OCI-LY3 (cell line): Measurements from ENCODE around the gene SRP54.
"Not testable (repeated sequence)": the region's sequence is repeated elsewhere in the genome, so short reads cannot be mapped to it uniquely, and the experiment has no call there.

ENCODE experiments used
- H2AFZ ChIP-seq: fragments of 200-600, 300-600 bp; shearing (Covaris generic); 2 replicates; pipeline ENCODE4 v1.6.0; 2014; ENCODE audit warnings: antibody characterized with exemption, low read depth, low read length
- H3K27ac ChIP-seq: fragments of 200-600, 300-600 bp; sonication (generic); 2 replicates; pipeline ENCODE4 v1.5.1; 2014; ENCODE audit warnings: mild to moderate bottlenecking, low read length, moderate library complexity, mixed read lengths
- H3K27me3 ChIP-seq: fragments of 200-600, 300-600 bp; sonication (generic); 2 replicates; pipeline ENCODE4 v1.6.1; 2014; ENCODE audit warnings: low read depth, low read length, mixed read lengths
- H3K36me3 ChIP-seq: fragments of 200-600, 300-600 bp; sonication (generic); replicated peaks from 2 replicates; pipeline ENCODE3; 2014; ENCODE audit warnings: low read depth, low read length, mixed read lengths
- H3K4me1 ChIP-seq: fragments of 300-600, 200-600 bp; sonication (generic); 2 replicates; pipeline ENCODE4 v1.6.1; 2014; ENCODE audit warnings: low read length, mixed read lengths
- H3K4me2 ChIP-seq: fragments of 200-600, 300-600 bp; sonication (generic); 2 replicates; pipeline ENCODE4 v1.6.1; 2014; ENCODE audit warnings: low read length, mixed read lengths
- H3K4me3 ChIP-seq: fragments of 300-600, 200-600 bp; sonication (generic); 2 replicates; pipeline ENCODE4 v1.5.1; 2014; ENCODE audit warnings: antibody characterized with exemption, mild to moderate bottlenecking, low read length, moderate library complexity
- H3K79me2 ChIP-seq: fragments of 300-600, 200-600 bp; shearing (Covaris generic); 2 replicates; pipeline ENCODE4 v1.6.1; 2014; ENCODE audit warnings: mild to moderate bottlenecking, low read length, mixed read lengths
- H3K9ac ChIP-seq: fragments of 300-600, 200-600 bp; shearing (Covaris generic); 2 replicates; pipeline ENCODE4 v1.6.0; 2014; ENCODE audit warnings: mild to moderate bottlenecking, low read length, moderate library complexity
- H3K9me3 ChIP-seq: fragments of 200-600, 300-600 bp; shearing (Covaris generic); 2 replicates; pipeline ENCODE4 v1.6.1; 2014; ENCODE audit warnings: low read length, mixed read lengths; ENCODE audit not compliant: insufficient read depth
- H4K20me1 ChIP-seq: fragments of 200-600, 300-600 bp; sonication (generic); 2 replicates; pipeline ENCODE4 v1.6.1; 2016; ENCODE audit warnings: low read length, mixed read lengths; ENCODE audit not compliant: insufficient read depth
- EZH2phosphoT487 ChIP-seq: fragments of 200-600 bp; shearing (Covaris generic); IDR thresholded peaks from 2 replicates; pipeline ENCODE4 v1.6.1; 2018; ENCODE audit warnings: antibody characterized with exemption, mixed run types, low read depth
- TF ChIP-seq, protein P1 (sequence below): fragments of 200-600, 300-600 bp; sonication (generic); IDR thresholded peaks from 2 replicates; pipeline ENCODE4 v1.5.1; 2014; ENCODE audit warnings: antibody characterized with exemption, low read length, low read depth

Gene SRP54

DNA sequence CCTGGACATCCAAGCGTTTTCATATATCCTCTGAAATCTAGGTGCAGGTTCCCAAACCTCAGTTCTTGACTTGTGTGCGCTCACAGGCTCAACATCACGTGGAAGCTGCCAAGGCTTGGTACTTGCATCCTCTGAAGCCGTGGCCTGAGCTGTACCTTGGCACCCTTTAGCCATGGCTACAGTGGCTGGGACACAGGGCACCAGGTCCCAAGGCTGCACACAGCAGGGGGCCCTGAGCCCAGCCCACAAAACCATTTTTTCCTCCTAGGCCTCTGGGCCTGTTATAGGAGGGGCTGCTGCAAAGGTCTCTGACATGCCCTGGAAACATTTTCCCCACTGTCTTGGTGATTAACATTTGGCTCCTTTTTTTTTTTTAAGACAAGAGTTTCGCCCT lies 51.6 kb downstream of the SRP54 start:
- no peak overlapping the region for H3K27ac ChIP-seq
- H3K9ac ChIP-seq, result no peak overlapping the region
- H4K20me1 ChIP-seq, result no peaks in the 10 kb centered on the region
- peaks cover 27% of the 10 kb centered on the region for H3K36me3 ChIP-seq
- no peak overlapping the region for H2AFZ ChIP-seq
- peaks cover 17% of the 10 kb centered on the region for H3K4me1 ChIP-seq
- no peak overlapping the region for H3K4me3 ChIP-seq
- no peak overlapping the region for H3K4me2 ChIP-seq
- TF ChIP-seq, protein P1, sequence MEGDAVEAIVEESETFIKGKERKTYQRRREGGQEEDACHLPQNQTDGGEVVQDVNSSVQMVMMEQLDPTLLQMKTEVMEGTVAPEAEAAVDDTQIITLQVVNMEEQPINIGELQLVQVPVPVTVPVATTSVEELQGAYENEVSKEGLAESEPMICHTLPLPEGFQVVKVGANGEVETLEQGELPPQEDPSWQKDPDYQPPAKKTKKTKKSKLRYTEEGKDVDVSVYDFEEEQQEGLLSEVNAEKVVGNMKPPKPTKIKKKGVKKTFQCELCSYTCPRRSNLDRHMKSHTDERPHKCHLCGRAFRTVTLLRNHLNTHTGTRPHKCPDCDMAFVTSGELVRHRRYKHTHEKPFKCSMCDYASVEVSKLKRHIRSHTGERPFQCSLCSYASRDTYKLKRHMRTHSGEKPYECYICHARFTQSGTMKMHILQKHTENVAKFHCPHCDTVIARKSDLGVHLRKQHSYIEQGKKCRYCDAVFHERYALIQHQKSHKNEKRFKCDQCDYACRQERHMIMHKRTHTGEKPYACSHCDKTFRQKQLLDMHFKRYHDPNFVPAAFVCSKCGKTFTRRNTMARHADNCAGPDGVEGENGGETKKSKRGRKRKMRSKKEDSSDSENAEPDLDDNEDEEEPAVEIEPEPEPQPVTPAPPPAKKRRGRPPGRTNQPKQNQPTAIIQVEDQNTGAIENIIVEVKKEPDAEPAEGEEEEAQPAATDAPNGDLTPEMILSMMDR, result no peak
- TF ChIP-seq EZH2phosphoT487, result no peak
- H3K27me3 ChIP-seq, result no peaks in the 10 kb centered on the region
- no peaks in the 10 kb centered on the region for H3K79me2 ChIP-seq
- H3K9me3 ChIP-seq, result no peaks in the 10 kb centered on the region

DNA sequence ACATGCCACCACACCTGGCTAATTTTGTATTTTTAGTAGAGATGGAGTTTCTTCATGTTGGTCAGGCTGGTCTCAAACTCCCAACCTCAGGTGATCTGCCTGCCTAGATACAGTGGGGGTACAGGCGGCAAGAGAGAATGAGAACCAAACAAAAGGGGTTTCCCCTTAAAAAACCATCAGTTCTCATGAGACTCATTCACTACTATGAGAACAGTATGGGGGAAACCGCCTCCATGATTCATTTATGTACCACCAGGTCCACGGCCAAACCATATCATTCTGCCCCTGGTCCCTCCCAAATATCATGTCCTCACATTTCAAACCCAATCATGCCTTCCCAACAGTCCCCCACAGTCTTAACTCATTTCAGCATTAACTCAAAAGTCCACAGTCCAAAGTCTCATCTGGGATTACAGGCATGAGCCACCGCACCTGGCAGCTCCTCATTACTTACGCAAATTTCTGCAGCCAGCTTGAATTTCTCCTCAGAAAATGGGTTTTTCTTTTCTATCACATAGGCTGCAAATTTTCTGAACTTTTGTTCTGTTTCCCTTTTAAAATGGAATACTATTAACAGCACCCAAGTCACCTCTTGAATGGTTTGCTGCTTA lies 52.3 kb downstream of the SRP54 start:
- H3K79me2 ChIP-seq, H2AFZ ChIP-seq, H3K9ac ChIP-seq, H3K27me3 ChIP-seq, H4K20me1 ChIP-seq, H3K4me3 ChIP-seq, H3K9me3 ChIP-seq: not testable (repeated sequence)
- Histone ChIP-seq H3K4me1 (peaks cover 17% of the 10 kb centered on the region), H3K27ac (peak overlapping the region; percentile 34; the same call in 1 of the 2 replicates), H3K4me2 (peak overlapping the region; percentile 14; the same call in 1 of the 2 replicates), H3K36me3 (peaks cover 26% of the 10 kb centered on the region)

GRCh38 chr14:35038312-35038711 lies 55.5 kb downstream of the SRP54 start:
- not testable (repeated sequence) for H4K20me1 ChIP-seq, H3K4me2 ChIP-seq, H3K9me3 ChIP-seq, H3K27ac ChIP-seq, H3K4me3 ChIP-seq, H3K27me3 ChIP-seq, H3K9ac ChIP-seq, H3K79me2 ChIP-seq, H2AFZ ChIP-seq, H3K36me3 ChIP-seq
- peaks cover 15% of the 10 kb centered on the region for H3K4me1 ChIP-seq

- Histone ChIP-seq H2AFZ (no peak overlapping the region), H3K27ac (no peak overlapping the region), H3K27me3 (no peaks in the 10 kb centered on the region), H3K4me2 (no peak overlapping the region), H3K36me3 (no peaks in the 10 kb centered on the region), H3K9me3 (no peaks in the 10 kb centered on the region), H3K79me2 (peaks cover 1% of the 10 kb centered on the region; the same call in 1 of the 2 replicates), H3K9ac (no peak overlapping the region), H4K20me1 (no peaks in the 10 kb centered on the region), H3K4me3 (no peak overlapping the region), H3K4me1 (peaks cover 9% of the 10 kb centered on the region)
- TF ChIP-seq EZH2phosphoT487, result no peak
- TF ChIP-seq, protein P1, result no peak
Observed at GRCh38 chr14:35042632-35043031, 59.8 kb downstream of the SRP54 start.

DNA sequence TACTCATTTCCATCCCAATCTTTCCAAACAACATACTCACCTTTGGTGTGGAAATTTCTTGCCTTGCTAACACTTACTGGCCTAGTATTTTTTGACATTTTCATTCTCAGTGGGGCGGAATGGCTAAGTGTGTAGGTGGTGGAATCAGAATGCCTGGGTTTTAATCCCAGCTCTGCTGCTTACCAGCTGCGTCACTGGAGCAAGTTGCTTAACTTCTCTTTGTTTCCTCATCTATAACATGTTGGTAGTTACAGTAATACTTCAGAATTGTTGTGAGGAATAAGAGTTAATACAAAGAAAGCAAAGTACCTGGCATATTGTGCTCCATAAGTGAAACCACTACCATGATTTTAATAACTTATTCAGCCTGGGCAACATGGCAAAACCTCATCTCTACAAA lies 60.3 kb downstream of the SRP54 start:
- no peaks in the 10 kb centered on the region for H3K36me3 ChIP-seq
- H3K4me2 ChIP-seq, result no peak overlapping the region
- no peaks in the 10 kb centered on the region for H3K27me3 ChIP-seq
- no peak for TF ChIP-seq EZH2phosphoT487
- TF ChIP-seq, protein P1, result no peak
- no peak overlapping the region for H3K9ac ChIP-seq
- H3K27ac ChIP-seq, result no peak overlapping the region
- H2AFZ ChIP-seq, result no peak overlapping the region
- H3K9me3 ChIP-seq, result no peaks in the 10 kb centered on the region
- H3K79me2 ChIP-seq, result peaks cover 5% of the 10 kb centered on the region; the same call in 1 of the 2 replicates
- no peaks in the 10 kb centered on the region for H4K20me1 ChIP-seq
- no peak overlapping the region for H3K4me3 ChIP-seq
- peaks cover 9% of the 10 kb centered on the region for H3K4me1 ChIP-seq
